Stimulated activated CD4-positive, alpha-beta T cell treated with anti-CD3 and anti-CD28 coated beads, Interleukin-12 subunit alpha, Interleukin-12 subunit beta, amount 100 ng/mL, for 24 hours (primary cell): ENCODE data around the gene UBA3.
A peak's percentile ranks its signal among the peaks of the same experiment; 100 is the strongest.

ENCODE experiments used
- DNase-seq, 2 experiments: peaks; one replicate each; pipeline ENCODE4 v3.0.0-alpha.2; 2020; ENCODE audit warnings: low read depth in 2 of 2

UBA3 gene

DNA sequence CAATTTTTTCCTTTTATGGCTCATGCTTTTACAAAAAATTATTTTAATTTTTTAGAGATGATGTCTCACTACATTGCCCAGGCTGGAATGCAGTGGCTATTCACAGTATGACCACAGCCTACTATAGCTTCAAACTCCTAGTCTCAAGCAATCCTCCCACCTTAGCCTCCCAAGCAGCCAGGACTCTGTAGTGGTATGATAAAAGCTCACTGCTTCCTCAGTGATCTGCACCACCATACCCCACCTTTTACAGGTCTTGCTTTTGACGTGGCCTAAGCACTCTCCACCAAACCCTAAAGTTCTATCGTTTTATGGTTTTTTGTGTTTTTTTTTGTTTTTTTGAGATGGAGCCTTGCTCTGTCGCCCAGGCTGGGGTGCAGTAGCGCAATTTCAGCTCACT, 14.0 kb downstream of the UBA3 start:
- DNase-seq = no peak

DNA sequence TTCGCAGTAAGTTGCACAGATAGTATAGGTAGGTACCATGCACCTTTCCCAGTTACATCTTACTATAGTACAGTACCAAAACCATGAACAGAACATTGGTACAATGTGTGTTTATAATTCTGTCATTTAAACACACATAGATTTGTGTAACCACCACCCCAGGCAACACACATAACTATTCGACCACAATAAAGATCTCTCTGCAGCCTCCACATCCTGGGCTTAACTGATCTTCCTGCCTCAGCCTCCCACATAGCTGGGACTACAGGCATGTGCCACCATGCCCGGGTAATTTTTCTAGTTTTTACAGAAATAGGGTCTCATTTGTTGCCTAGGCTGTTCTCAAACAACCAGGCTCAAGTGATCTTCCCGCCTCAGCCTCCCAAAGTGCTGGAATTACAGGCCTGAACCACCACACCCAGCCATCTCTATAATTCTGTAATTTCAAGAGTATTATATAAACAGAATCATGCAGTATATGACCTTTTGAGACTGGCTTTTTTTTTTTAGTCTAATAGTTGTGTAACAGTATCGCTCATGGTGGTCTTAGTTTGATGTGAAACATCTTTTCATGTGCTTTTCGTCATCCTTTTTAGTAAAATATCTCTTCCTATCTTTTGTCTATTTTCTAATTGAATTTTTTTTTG, 14.7 kb downstream of the UBA3 start:
- no peak for DNase-seq

DNA sequence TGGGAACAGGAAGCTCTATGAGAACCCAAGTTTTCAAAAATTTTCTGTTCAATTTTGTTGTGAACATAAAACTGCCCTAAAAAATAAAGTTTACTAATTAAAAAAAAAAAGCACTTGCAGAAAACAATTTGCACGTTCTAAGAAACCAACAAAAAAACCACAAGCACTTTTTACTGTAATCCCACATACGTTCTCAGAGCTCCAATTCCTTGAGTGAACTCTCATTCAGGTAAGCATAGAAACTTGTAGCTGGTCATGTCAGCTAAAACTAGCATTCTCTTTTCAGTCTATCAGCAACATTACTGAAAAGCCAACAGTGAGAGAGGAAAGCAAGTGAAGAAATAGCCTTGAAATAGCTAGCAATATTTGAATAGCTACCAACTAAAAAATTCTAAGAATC, 16.5 kb downstream of the UBA3 start:
- no peak for DNase-seq

DNA sequence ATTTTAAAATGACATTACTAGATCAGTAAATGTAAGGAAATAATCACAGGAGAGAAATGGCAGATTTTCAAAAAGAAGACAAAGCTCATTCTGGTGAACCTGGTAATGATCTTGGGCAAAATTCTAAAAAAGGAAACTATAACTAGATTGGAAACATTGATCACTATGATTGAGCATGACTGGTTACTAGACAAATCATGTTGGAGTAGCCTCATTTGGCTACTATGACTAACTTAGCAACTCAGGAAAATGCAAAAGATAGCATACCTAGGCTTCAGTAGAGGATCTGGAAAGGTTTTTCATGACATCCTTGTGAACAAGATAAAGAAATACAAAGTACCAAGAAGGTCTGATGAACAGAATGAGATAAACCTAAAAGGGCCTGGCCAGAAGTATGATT, 20.5 kb downstream of the UBA3 start:
- no peak for DNase-seq

DNA sequence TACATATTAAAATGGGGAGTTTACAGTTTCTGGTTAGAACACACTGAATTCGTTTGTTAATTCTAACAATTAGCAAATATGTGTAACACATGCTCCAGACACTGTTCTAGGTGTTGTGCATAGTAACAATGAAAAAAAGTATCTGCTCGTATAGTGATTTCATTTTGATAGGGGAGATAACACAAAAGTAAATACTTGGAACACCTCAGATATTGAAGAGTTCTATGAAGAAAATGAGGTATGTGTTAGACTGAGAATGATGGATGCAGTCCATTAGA, 21.3 kb downstream of the UBA3 start:
- no peak for DNase-seq

DNA sequence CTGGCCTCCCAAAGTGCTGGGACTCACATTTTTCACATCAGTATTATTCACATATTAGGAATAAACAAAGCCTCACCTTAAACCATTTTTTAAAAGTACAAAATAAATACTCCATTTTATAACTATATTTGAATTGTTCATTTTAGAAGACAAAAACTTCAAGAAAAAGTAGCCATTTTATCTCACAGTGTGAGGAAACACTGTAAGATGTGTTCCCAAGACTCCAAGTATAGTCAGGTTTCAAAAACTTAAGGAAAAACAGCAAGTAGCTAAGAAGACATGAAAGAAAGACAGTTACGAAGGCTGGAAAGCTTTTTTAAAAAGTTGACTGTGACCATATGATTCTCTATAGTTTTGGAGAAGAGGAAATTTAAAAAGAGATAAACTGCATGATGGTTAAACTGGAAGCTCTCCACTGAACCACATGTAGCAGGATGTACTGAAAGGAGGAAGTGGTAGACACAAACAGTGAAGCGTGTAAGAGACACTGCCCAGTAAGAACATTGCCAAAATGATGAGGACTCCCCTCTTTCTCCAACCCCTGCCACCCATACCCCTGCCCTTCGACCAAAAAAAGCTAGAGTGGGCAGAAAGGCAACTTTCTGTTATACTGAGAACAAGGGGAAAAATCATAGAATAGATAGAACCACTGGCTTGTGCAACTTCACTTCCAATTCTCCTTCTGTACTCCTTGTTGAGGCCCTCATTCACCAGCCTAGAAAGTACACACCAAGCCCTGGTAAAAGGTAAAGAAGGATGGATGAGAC, 21.8 kb downstream of the UBA3 start:
- no peak for DNase-seq

DNA sequence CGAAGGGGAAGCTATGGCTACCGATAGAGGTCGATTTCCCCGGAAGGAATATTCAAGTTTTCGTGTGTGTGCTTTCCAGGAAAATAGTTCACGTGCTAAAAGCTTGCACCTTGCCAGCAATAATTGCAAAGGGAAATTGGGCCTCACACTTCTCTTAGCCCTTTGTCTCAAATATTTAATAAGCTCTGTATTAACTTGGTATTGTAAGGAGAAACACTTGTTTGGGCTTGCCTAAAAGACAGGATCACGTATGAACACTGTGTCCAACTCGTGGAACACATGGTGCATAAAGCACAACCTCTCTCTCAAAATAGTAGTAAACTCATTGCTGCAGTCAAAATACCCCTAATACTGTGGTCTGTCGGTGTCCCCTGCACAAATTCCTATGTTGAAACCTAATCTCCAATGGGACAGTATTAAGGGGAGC, 27.7 kb downstream of the UBA3 start:
- DNase-seq = no peak

DNA sequence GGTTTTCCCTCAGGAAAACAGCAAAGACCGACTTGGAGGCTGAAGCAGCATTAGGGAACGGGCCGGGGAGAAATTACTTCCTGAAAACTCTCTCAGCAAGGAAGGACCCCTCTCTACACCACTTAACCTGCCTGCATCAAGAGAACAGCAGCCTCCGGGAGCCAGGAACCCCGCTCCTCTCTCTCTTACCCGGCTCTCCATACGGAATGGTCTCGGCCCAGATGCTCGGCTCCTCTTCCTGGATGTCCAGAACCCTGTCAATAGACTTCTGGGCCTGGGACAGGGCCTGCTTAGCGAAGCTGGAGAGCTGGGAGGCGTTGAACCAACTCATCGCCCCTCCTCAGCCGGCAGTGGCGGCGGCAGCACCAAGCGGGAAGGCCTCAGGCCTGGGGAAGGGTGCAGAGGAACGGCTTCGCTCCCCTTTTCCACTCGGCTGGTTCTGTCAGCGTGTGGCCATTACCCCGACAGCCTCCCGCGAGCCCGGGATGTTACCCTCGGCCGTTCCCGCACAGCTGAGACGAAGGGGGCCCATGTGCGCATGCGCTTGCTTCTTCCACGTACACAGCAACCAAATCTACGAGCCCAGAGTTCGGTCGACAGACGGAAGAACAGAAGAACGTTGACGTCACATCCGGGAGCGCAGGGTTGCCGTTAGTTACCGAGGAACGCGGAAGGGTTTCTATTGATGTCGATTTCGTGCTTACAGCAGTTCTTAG, 28.3 kb downstream of the UBA3 start, which contains the start of gene TMF1:
Gene TMF1, minus strand, starts transcription at position 578 of the 716 bp plus-strand sequence. Its CDS starts 247 bp downstream, at position 331.
- DNase-seq = peak; percentile 94 to 97

DNA sequence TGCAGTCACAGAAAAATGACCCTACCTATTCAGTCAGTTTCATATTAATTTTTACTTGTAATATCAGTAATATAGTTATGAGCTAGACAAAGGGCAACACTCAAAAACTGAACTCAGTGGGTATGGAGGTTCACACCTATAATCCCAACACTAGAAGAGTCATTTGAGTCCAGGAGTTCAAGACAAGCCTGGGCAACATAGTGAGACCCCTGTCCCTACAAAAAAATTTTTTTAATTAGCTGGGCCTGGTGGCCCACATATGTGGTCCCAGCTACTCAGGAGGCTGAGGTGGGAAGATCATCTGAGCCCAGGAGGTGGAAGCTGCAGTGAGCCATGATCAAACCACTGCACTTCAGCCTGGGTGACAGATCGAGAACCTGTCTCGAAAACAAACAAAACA, 31.2 kb downstream of the UBA3 start:
- DNase-seq = no peak

DNA sequence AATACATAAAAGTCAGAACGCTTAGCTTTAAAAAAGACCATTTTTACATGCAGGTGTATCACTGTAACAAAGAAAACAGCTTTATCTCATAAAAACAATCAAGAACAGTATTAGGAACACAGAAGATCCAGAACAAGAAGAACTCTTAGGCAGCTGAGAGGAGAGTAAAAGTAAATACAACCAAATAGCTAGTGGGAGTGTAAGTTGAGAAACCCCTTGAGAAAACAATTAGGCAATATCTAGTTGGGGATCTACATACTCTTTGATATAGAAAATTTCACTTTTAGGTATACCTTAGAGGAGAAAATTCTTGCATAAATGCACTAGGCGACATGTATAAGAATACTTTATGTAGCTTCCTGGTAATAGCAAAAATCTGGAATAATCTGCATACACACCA, 35.6 kb downstream of the UBA3 start:
- no peak for DNase-seq

DNA sequence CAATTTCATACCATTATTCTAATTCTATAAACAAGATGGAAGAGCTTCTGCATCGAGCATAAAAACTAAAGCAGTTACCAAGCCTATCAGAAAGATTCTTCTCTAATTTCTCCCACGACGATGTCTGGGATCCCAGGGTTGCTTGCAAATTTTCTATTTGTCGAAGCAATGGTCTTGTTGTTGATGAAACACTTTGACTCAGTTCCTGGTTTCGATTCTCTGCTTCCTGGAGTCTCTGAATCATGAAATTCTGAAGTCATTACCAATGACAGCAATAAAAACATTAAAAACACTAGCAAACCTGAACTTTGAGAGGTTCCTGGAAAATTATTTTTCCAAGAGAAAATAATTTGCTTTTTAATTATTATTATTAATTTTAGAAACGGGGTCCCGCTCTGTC, 46.7 kb downstream of the UBA3 start:
- no peak for DNase-seq

DNA sequence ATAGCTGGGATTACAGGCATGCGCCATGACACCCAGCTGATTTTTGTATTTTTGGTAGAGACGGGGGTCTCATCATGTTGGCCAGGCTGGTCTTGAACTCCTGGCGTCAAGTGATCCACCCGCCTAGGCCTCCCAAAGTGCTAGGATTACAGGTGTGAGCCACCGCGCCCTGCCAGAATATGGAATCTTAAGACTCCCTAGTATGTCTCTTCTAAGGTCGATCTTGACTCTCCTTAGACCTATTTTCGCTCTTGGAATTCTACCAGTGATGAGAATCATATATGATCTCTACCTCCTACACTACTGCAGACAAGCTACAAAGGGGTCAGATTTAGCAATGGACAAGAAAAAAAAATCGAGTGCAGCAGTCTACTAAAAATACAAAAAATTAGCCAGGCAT, 47.4 kb downstream of the UBA3 start:
- DNase-seq = no peak

DNA sequence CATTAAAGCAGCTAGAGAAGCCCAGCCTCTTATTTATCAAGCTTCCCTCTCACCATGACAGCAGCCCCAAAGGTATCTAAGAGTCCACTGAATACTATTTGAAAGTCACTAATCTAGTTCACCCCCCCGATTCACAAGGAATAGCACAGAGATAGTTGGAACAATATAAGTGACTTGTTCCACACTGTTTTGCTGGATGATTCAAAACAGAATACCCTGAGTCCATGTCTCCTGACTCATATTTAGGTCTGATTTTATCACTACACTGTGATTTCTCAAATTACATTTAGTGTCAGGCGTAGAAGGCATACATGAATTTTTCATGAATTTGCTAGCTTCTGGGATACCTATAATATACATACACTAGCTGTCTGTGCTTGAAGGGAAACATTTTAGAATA, 48.0 kb downstream of the UBA3 start:
- DNase-seq = no peak

DNA sequence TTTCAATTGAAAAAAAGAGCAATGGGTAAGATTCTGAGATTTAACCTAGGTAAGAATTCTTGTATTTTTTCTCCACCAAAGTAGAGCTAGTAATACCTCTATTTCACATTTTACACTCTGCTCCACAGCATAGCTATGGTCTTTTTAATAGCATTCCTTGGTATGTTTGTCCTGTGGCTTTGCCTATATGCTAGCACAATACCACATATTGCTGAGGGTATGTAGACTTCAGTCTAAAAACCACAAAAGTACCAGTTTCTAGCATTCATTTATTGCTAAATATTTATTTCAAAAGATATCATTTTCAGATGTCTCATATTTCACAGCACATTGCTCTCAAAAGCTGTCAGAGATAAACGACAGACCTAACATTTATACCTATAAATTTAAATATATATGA, 48.5 kb downstream of the UBA3 start:
- DNase-seq = no peak

DNA sequence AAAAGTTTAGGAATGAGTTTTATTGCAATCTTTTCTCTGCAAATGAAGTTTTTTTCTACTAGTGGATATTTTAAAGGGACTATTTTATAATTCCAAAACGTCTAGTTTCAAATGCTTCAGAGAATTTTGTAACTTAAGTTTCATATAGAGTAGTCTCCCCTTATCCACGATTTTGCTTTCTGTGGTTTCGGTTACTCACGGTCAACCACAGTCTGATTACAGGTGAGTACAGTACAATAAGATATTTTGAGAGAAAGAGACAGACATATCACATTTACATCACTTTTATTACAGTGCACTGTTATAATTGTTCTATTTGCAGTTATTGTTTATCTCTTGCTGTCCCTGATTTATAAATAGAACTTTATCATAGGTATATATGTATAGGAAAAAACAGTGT, 59.3 kb downstream of the UBA3 start:
- DNase-seq = no peak

DNA sequence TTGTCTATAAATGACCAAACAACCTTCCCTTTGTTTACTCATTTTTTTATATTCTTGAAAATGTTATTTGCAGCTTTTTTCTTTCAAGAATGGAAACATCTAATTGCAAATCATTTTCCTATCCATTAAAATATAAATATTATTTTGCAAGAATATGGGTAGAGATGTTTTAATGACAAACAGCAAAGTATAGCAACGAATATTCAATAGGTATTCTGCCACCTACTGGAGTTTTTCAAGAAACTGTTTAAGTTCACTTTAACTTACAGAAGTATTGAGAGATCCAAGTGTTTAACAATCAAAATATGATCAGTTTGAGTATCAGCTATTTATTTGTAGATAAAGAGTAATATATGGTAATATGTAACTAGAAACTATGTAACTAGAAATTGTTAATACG, 59.7 kb downstream of the UBA3 start:
- DNase-seq = no peak

DNA sequence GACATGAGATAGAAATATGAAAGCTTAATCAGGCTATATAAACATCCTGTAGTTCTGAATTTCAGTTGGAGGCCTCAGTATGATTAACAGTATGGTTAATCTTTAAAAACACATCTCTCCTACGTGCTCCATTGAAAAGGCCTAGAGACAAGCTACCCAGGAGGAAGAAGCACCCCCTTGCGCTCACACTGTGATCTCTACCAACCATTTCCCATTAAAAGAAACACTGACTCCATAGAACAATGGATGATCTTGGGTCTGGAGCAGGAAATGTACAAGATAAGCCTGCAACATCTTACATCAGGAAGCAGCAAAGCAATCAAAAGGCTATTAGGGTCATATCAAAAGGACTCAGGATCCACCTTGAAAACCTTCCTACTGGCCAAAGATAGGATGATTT, 63.3 kb downstream of the UBA3 start:
- DNase-seq = no peak

DNA sequence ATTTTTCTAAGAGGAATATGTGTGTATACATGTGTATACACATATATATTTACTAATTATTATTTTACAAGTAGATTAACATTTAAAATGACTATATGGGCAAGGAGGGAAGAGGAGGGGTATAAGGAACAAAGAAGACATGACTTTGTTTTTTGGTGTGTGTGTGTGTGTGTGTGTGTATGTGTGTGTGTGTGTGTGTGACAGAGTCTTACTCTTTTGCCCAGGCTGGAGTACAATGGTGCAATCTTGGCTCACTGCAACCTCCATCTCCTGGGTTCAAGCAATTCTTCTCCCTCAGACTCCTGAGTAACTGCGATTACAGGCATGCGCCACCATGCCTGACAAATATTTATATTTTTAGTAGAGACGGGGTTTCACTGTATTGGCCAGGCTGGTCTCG, 64.1 kb downstream of the UBA3 start:
- DNase-seq = no peak

DNA sequence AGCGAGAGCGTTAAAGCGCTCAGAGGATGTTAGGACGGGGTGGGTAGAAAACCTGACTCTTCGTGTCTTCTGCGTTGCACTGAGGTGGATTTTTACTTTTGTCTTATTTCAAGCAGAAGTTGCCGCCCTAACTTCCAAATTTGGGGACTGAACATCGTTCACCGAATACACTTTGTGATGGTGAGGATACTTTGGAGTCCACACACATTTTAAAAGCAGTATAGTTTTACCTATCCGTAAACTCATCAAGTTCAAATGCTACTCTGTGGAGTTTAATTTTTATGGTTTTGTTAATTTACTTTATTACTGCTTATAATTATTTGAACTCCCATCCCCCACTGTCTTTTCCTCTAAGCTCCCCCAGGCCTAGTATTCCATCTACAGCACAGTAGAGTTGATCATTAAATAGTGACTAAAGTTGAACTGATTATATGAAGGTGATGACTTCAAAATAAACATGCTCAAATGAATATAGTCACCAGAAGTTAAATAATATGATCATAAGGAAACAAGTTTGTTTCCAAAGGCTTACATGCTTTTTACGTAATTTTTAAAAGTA, 66.1 kb downstream of the UBA3 start:
- no peak for DNase-seq

DNA sequence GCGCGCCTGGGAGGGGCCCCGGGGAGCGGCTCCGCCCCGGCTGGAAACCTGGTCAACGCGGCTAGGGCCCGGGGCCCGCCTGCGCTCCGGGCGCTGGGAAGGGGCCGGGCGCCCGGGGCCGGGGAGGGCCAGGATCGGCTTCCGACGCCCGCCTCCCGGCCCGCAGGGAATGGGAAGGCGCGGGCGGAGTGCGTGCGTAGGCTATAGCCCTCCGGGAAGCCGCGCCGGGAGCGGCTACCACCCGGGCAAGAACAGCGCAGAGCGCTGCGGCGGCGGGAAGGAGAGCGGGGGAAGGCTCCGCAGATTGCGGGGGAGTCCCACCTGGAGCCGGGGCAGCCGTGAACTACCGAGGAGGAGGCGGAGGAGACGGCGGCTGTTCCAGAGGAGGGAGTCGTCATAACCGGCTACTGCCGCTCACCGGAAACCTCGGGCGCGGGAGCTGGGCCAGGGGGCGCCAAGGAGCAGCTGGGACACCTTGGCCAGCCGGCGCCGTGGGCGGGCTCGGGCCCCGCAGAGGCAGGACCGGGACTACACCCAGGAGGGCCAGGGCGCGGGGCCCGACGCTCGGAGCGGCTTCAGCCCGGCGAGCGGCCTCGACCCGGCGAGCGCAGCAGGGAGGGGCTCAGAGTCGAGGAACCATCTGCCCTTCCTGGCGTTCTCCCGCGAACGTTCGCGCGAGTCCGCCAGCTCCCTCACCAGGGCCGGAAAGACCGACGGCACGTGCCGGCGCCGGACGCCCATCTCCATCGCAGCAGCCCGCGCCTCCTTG, 66.7 kb downstream of the UBA3 start, which contains the start of gene EOGT:
Gene EOGT, minus strand, starts transcription at position 432 of the 769 bp plus-strand sequence. CDS start 3,838 bp downstream, outside the sequence.
- peak; percentile 71 to 79 for DNase-seq

DNA sequence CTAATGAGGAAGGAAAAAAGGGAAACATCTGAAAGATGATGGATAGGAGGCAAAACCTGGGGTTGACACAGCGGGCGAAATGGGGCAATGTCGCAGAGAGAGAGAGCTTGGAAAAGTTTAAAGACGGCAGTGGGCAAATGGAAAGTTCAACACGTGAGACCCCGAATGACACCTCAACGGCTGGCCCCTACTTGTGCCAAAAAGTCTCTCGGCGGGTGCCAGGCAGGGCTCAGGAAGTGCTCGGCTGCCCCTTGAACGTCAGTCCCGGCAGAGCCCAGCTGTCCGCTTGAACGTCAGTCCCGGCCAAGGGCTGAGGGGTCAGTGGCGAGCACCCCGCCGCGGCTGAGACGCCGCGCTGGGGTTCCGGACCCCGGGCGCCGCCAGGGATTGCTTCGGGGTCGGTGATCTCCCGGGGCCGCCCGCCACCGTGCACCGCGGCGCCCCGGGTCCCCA, 67.3 kb downstream of the UBA3 start:
- DNase-seq = no peak
